Thymus (tissue), 11 donors: ENCODE measurements around the gene ZP1. TPM values are rescaled to one million over a fixed set of nuclear protein-coding genes. Genes with fewer than 3 reads are reported as not detected.

Experiments used
- DNase-seq, 9 donors: peaks; one replicate each; pipeline ENCODE4 v3.0.0-alpha.2; 2013; ENCODE audit warnings: low spot score in 9 of 9, low read depth in 6 of 9, missing footprints in 1 of 9
- H3K27ac ChIP-seq, 2 donors: one replicate each; pipeline ENCODE4 v1.5.1; 2013; ENCODE audit warnings: control low read depth in 1 of 2, low read depth in 1 of 2, low read length in 1 of 2, mild to moderate bottlenecking in 1 of 2, moderate library complexity in 1 of 2
- H3K27me3 ChIP-seq, 2 donors: one replicate each; pipeline ENCODE4 v1.5.1; 2013; ENCODE audit warnings: low read length in 1 of 2; ENCODE audit not compliant: control insufficient read depth in 2 of 2, insufficient read depth in 1 of 2
- H3K36me3 ChIP-seq, 2 donors: one replicate each; pipeline ENCODE4 v1.5.1; 2013; ENCODE audit warnings: low read length in 1 of 2, mild to moderate bottlenecking in 1 of 2, moderate library complexity in 1 of 2; ENCODE audit not compliant: control insufficient read depth in 2 of 2, insufficient read depth in 2 of 2
- H3K4me1 ChIP-seq, 2 donors: one replicate each; pipeline ENCODE4 v1.5.1; 2013; ENCODE audit warnings: low read length in 2 of 2; ENCODE audit not compliant: control insufficient read depth in 2 of 2, insufficient read depth in 2 of 2
- H3K4me3 ChIP-seq, 2 donors: one replicate each; pipeline ENCODE4 v1.5.1; 2013; ENCODE audit warnings: low read length in 2 of 2, control low read depth in 1 of 2, mild to moderate bottlenecking in 1 of 2
- H3K9me3 ChIP-seq, 2 donors: one replicate each; pipeline ENCODE4 v1.5.1; 2013; ENCODE audit warnings: low read length in 1 of 2, mild to moderate bottlenecking in 1 of 2; ENCODE audit not compliant: control insufficient read depth in 2 of 2, insufficient read depth in 1 of 2
- WGBS: extraction: QIAGEN DNeasy Blood & Tissue Kit; methylation state at CpG from one replicate; pipeline ENCODE4 v1.1.7; 2013; 5-methylcytosine and 5-hydroxymethylcytosine counted together
- polyA plus RNA-seq: library from polyadenylated mRNA; stranded (reverse); fragments of 200-250 nt; gene quantifications from one replicate; pipeline ENCODE4 v1.2.3, GENCODE V29; 2013
- total RNA-seq: library from RNA; stranded (reverse); fragments of 120-200 nt; gene quantifications from one replicate; pipeline ENCODE4 v1.2.4, GENCODE V29; 2013
- donor health status: healthy.

ZP1 gene
- total and polyA plus RNA-seq, 2 donors = 1.5 to 1.6 TPM

DNA sequence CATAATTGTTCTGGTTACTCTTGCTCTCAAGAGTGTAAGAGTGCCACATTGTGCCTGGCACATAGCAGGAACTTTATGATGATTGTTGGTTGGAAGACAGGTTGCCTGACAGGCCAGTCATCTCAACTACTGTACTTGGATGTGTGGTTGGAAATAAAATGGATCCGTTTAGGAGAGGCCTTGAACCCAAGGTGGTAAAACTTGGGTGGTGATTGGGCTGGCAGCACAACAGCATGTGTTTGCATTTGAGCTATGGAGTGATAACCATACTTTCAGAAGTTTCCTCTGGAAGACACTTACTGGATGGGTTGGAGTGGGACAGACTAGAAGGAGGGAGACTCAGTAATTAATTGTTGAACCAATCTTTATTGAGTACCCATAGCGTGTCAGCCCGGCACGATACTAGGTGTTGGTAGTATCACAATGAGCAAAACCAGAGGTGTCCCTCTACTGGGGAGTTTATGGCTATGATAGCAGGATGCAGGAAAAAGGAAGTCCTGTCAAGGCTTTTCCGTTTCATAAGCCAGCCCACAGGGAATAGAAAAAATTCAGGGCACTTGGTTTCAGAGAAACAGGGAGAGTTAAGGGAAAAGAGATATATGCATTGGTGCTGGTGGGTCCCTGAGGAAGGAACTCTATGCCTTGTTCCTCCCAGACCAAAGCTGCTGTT, 43.5 kb downstream of the ZP1 start:
- no peaks in the 10 kb centered on the region for H3K27me3 ChIP-seq
- 84% methylated on average over 5 of the region's 5 CpGs for WGBS
- H3K36me3 ChIP-seq = no peaks in the 10 kb centered on the region
- H3K27ac ChIP-seq = no peak overlapping the region
- DNase-seq = no peak
- H3K4me1 ChIP-seq = peaks cover 31 to 51% of the 10 kb centered on the region in 2 donors
- no peak overlapping the region for H3K4me3 ChIP-seq
- H3K9me3 ChIP-seq = peaks cover 0 to 2% of the 10 kb centered on the region in 2 donors

DNA sequence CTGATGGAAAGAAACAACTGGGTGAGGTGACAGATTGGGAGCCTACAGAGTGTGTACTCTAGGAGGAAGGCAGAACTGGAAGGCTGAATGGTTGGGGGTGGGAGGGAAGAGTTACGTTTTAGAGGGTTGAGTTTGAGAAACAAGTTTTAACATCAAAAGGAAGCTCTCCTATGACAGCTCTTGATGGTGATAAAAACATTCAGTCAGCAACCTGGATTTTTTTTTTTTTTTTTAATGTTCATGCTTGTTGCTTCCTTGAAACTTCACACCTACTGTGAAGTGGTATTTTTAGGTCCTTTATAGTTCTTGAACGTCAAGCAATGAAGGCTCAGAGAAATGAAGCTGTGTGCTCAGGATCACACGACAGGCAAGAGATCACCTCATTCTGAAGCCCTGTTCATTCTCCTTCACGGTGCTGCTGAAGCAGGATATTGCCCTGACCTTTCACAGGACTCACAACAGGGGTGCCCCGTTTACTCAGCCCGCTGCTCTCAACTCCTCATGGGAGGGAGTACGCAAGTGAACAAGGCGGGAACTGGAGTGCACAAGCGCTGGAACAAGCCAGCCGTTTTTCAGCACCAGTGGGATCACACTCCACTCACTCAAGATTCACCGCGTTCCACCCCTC, 45.0 kb downstream of the ZP1 start:
- Histone ChIP-seq H3K4me3 (no peak overlapping the region), H3K4me1 (peaks cover 39 to 58% of the 10 kb centered on the region in 2 donors), H3K36me3 (no peaks in the 10 kb centered on the region), H3K9me3 (peaks cover 0 to 2% of the 10 kb centered on the region in 2 donors), H3K27me3 (no peaks in the 10 kb centered on the region), H3K27ac (peak overlapping the region; percentile 84 to 93)
- 72% methylated on average over 12 of the region's 12 CpGs for WGBS
- DNase-seq = peak in 5 of 9 donors; percentile 28 to 66 (median 43)

GRCh38 chr11:60912851-60913528, 45.6 kb downstream of the ZP1 start:
- 93% methylated on average over 22 of the region's 22 CpGs for WGBS
- H3K4me3 ChIP-seq = peak overlapping the region; percentile 67 to 68
- peaks cover 0 to 1% of the 10 kb centered on the region in 2 donors for H3K36me3 ChIP-seq
- DNase-seq = no peak
- no peaks in the 10 kb centered on the region for H3K27me3 ChIP-seq
- H3K4me1 ChIP-seq = peaks cover 42 to 61% of the 10 kb centered on the region in 2 donors
- H3K9me3 ChIP-seq = peaks cover 0 to 2% of the 10 kb centered on the region in 2 donors
- peak overlapping the region; percentile 84 to 93 for H3K27ac ChIP-seq

GRCh38 chr11:60913793-60914632, 46.7 kb downstream of the ZP1 start, which contains the start of gene TMEM109:
Gene TMEM109 (plus strand): TSS chr11:60914158. CDS start chr11:60919694, 5,536 bp downstream.
- DNase-seq = peak; percentile 84 to 97 (median 91)
- peak within 1 kb of the TSS; percentile 67 to 68 for H3K4me3 ChIP-seq
- H3K4me1 ChIP-seq = peaks cover 42 to 61% of the 10 kb centered on the region in 2 donors
- WGBS = under 1% methylated on average over 70 of the region's 70 CpGs
- H3K36me3 ChIP-seq = peaks cover 3% of the 10 kb centered on the region in 2 donors
- H3K27me3 ChIP-seq = no peaks in the 10 kb centered on the region
- peaks cover 0 to 2% of the 10 kb centered on the region in 2 donors for H3K9me3 ChIP-seq
- H3K27ac ChIP-seq = peak within 1 kb of the TSS; percentile 84 to 93

- Histone ChIP-seq H3K36me3 (peaks cover 4 to 9% of the 10 kb centered on the region in 2 donors), H3K4me3 (peak overlapping the region; percentile 67 to 68), H3K27ac (peak overlapping the region; percentile 88 to 93), H3K27me3 (no peaks in the 10 kb centered on the region), H3K9me3 (peaks cover 0 to 2% of the 10 kb centered on the region in 2 donors), H3K4me1 (peaks cover 42 to 65% of the 10 kb centered on the region in 2 donors)
- 2% methylated on average over 31 of the region's 31 CpGs for WGBS
- DNase-seq = peak in 5 of 9 donors; percentile 28 to 65 (median 36)
These were observed 47.4 kb downstream of the ZP1 start for GRCh38 chr11:60914633-60915247.

DNA sequence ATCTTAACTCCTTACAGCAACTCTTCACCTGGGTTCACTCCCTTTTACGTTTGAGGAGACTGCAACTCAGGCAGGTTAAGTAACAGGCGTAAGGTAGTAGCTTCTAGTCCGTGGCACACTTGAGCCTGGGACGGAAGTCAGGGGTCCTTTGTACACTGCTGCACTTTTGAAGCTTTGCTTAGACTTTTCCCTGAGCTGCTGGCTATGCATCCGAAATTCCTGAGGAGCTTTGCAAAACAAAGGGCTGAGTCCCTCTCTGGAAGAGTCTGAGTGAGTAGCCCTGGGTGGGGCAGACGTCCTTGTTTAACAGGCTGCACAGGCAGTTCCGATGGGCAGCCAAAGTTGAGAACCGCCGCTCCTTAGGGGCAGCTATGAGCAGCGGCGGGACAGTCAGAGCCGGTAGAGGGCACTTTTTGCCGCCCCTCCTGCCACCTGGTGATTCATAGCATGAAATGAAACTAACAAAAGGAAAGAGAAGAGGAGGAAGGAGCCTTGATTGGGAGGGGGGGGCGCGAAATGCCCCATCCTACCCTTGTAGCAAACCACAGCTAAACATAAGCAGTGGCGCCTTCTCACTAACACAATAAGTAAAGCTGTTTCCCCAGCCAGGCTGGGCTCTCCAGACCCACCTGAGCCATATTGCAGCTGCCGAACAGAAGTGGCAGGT, 48.0 kb downstream of the ZP1 start:
- 3% methylated on average over 17 of the region's 17 CpGs for WGBS

DNA sequence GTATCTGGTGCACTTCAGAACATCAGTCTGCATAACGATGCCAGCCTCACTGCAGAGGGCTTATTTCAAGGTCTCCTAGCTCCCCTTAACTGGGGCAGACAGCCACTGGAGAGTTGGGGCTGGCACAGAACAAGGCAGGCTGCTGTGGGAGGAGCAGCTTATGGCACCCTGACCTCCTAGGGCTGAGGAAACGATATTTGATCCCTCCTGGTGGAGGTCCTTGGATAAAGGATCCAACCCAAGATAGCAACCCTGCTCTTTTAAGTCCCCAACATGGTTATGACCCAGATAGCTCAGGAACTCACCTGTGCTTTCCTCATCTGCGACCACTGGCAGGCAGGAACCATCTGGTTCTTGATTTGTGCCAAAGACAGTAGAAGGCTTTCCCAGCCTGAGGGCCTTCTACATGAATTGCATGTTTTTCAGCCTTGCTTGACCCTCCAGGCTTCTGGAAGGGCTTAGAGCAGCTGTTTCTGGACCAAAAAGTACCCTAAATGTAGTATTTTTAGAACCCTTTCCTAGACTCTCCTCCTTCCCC, 49.4 kb downstream of the ZP1 start:
- Histone ChIP-seq H3K36me3 (peaks cover 23 to 29% of the 10 kb centered on the region in 2 donors), H3K27me3 (no peaks in the 10 kb centered on the region), H3K27ac (peak overlapping the region; percentile 43 to 65), H3K4me3 (no peak overlapping the region), H3K9me3 (no peaks in the 10 kb centered on the region), H3K4me1 (peaks cover 36 to 55% of the 10 kb centered on the region in 2 donors)
- WGBS = 81% methylated on average over 3 of the region's 3 CpGs
- DNase-seq = peak in 2 of 9 donors; percentile 37 to 57

More for the DNA sequence above, 48.0 kb downstream of the ZP1 start:
- H3K27ac ChIP-seq = peak overlapping the region; percentile 88 to 93
- H3K4me1 ChIP-seq = peaks cover 37 to 66% of the 10 kb centered on the region in 2 donors
- peak in 5 of 9 donors; percentile 37 to 84 (median 58) for DNase-seq
- H3K9me3 ChIP-seq = no peaks in the 10 kb centered on the region
- H3K27me3 ChIP-seq = no peaks in the 10 kb centered on the region
- peak overlapping the region; percentile 67 to 68 for H3K4me3 ChIP-seq
- peaks cover 10 to 15% of the 10 kb centered on the region in 2 donors for H3K36me3 ChIP-seq
